Left ventricle myocardium inferior (tissue), 1 donor: ENCODE data around the gene TPBGL. TPM values are rescaled to one million over a fixed set of nuclear protein-coding genes. Genes with fewer than 3 reads are reported as not detected.

ENCODE experiments used
- DNase-seq: peaks from one replicate; pipeline ENCODE4 v3.0.0-alpha.2; 2020
- H3K27ac ChIP-seq: fragments of 200-600 bp; replicated peaks from 2 replicates; pipeline ENCODE4 v1.8.0; 2021
- H3K27me3 ChIP-seq: fragments of 200-600 bp; 2 replicates; pipeline ENCODE4 v1.8.0; 2021; ENCODE audit warnings: low read depth
- H3K36me3 ChIP-seq: fragments of 200-600 bp; 2 replicates; pipeline ENCODE4 v1.8.0; 2021
- H3K4me1 ChIP-seq: fragments of 200-600 bp; 2 replicates; pipeline ENCODE4 v1.8.0; 2021
- H3K4me3 ChIP-seq: fragments of 200-600 bp; 2 replicates; pipeline ENCODE4 v1.8.0; 2021; ENCODE audit warnings: mild to moderate bottlenecking, moderate library complexity
- H3K9me3 ChIP-seq: fragments of 200-600 bp; replicated peaks from 2 replicates; pipeline ENCODE4 v1.8.0; 2021
- CTCF ChIP-seq: fragments of 200-600 bp; IDR thresholded peaks from 2 replicates; pipeline ENCODE4 v1.8.0; 2021; ENCODE audit warnings: antibody characterized with exemption, mild to moderate bottlenecking, borderline replicate concordance
- intact Hi-C: fragments of 100-400 bp; cut with micrococcal nuclease; formaldehyde crosslinking; loops from one replicate; pipeline ENCODE4 v1.11.0; 2022
- total RNA-seq: library from RNA; stranded (reverse); fragmentation: NEBNext Ultra II Directional; extraction: Animal tissue kit (Norgen Biotek cat#: 25700); gene quantifications from one replicate; pipeline ENCODE4 v1.2.1, GENCODE V29; 2021
- donor health status: DM: no; HTN: yes; CAD: no; lungs with severe emphysema.

Gene TPBGL
- total RNA-seq, 1 donor from 2014 or later = 0.16 TPM

- peaks cover 34% of the 10 kb centered on the region for H3K4me1 ChIP-seq
- no peak overlapping the region for H3K4me3 ChIP-seq
- no peak overlapping the region for H3K27ac ChIP-seq
- H3K9me3 ChIP-seq = no peaks in the 10 kb centered on the region
- H3K27me3 ChIP-seq = peaks cover 15% of the 10 kb centered on the region
- TF ChIP-seq CTCF = no peak
- intact Hi-C loops = no loop called here
- no peak for DNase-seq
- H3K36me3 ChIP-seq = peaks cover 4% of the 10 kb centered on the region
Measured at GRCh38 chr11:75261902-75262361, 21.4 kb downstream of the TPBGL start.

GRCh38 chr11:75262436-75262835, 21.9 kb downstream of the TPBGL start:
- peaks cover 9% of the 10 kb centered on the region for H3K36me3 ChIP-seq
- DNase-seq = no peak
- intact Hi-C loops = no loop called here
- peaks cover 34% of the 10 kb centered on the region for H3K4me1 ChIP-seq
- H3K27me3 ChIP-seq = peaks cover 13% of the 10 kb centered on the region
- H3K27ac ChIP-seq = no peak overlapping the region
- TF ChIP-seq CTCF = no peak
- H3K4me3 ChIP-seq = no peak overlapping the region
- H3K9me3 ChIP-seq = no peaks in the 10 kb centered on the region

GRCh38 chr11:75262961-75263852, 22.6 kb downstream of the TPBGL start:
- no peak for TF ChIP-seq CTCF
- H3K4me1 ChIP-seq = peaks cover 34% of the 10 kb centered on the region
- intact Hi-C loops = no loop called here
- no peaks in the 10 kb centered on the region for H3K9me3 ChIP-seq
- no peak overlapping the region for H3K27ac ChIP-seq
- H3K4me3 ChIP-seq = no peak overlapping the region
- no peak for DNase-seq
- H3K27me3 ChIP-seq = peaks cover 5% of the 10 kb centered on the region
- peaks cover 9% of the 10 kb centered on the region for H3K36me3 ChIP-seq

GRCh38 chr11:75263944-75264349, 23.4 kb downstream of the TPBGL start:
- Histone ChIP-seq H3K27ac (no peak overlapping the region), H3K4me1 (peaks cover 34% of the 10 kb centered on the region), H3K36me3 (peaks cover 16% of the 10 kb centered on the region), H3K9me3 (no peaks in the 10 kb centered on the region), H3K4me3 (no peak overlapping the region), H3K27me3 (no peaks in the 10 kb centered on the region)
- intact Hi-C loops = no loop called here
- DNase-seq = no peak
- no peak for TF ChIP-seq CTCF

- TF ChIP-seq CTCF = no peak
- H3K27ac ChIP-seq = no peak overlapping the region
Measured at GRCh38 chr11:75264356-75264755, 23.8 kb downstream of the TPBGL start.

More at GRCh38 chr11:75264356-75264755, 23.8 kb downstream of the TPBGL start:
- Histone ChIP-seq H3K36me3 (peaks cover 20% of the 10 kb centered on the region), H3K9me3 (no peaks in the 10 kb centered on the region), H3K4me1 (peaks cover 34% of the 10 kb centered on the region), H3K27me3 (no peaks in the 10 kb centered on the region), H3K4me3 (no peak overlapping the region)
- DNase-seq = no peak
- intact Hi-C loops = no loop called here
